Activated naive CD8-positive, alpha-beta T cell treated with anti-CD3 and anti-CD28 coated beads, Interleukin-2, amount 50 U/mL, for 16 hours (primary cell): ENCODE measurements around the gene ECM1.

ENCODE experiments used
- DNase-seq: peaks from one replicate; pipeline ENCODE4 v3.0.0-alpha.2; 2020; ENCODE audit warnings: low read depth, low spot score

Gene ECM1

DNA sequence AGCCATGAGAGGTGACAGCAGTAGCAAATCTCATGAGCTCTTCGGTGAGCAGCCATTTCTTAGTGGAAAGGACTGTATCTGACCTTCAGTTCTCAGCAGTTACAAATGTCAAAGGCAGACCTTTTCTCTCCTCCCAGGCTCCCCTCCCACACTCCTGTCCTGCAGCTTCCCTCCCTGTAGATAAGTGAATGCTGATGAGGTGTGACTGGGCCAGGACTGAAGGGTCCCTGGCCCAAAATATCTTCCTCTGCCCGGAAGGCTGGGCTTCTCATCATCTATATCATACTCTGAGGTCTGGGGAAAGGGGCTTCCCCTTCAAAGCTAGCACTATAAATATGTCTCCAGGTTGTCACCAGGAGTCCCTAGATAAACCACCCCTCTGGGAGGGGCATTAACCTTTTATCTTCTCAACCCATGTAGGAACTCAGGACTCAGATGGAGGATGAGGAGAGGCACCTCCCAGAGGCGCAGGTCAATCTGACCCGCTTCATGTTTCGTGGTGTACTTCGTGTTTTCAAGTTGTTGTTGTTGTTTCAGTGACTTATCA, 37.6 kb downstream of the ECM1 start:
- DNase-seq, result no peak

DNA sequence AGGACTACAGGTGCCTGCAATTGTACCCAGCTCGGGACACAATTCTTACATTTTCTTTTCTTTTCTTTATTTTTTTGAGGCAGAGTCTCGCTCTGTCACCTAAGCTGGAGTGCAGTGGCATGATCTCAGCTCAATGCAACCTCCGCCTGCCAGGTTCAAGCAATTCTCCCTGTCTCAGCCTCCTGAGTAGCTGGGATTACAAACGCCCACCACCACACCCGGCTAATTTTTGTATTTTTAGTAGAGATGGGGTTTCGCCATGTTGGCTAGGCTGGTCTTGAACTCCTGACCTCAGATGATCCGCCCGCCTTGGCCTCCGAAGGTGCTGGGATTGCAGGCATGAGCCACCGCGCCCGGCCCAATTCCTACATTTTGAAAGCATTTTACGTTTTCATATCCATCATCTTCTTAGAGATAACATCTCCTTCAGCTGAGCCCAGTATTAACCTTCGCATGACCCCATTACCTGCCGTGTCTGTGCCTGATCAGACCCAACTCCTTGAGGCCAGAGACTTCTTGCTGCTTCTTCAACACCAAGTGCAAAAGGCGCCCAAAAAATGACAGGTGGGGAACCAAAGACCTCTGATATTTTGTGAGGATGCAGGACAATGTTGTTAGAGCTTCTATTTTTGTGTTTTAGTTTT, 38.5 kb downstream of the ECM1 start:
- DNase-seq, result no peak

DNA sequence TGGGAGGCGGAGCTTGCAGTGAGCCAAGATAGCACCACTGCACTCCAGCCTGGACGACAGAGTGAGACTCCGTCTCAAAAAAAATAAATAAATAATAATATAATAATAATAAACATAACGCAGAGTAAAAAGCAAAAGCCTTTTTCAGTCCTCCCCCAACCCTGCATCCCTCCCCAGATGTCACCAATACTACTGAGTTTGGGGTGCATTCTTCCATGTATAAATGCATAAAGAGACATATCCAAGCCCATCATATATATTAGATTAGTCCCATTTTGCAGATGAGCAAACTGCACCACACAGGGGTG, 40.4 kb downstream of the ECM1 start:
- no peak for DNase-seq

DNA sequence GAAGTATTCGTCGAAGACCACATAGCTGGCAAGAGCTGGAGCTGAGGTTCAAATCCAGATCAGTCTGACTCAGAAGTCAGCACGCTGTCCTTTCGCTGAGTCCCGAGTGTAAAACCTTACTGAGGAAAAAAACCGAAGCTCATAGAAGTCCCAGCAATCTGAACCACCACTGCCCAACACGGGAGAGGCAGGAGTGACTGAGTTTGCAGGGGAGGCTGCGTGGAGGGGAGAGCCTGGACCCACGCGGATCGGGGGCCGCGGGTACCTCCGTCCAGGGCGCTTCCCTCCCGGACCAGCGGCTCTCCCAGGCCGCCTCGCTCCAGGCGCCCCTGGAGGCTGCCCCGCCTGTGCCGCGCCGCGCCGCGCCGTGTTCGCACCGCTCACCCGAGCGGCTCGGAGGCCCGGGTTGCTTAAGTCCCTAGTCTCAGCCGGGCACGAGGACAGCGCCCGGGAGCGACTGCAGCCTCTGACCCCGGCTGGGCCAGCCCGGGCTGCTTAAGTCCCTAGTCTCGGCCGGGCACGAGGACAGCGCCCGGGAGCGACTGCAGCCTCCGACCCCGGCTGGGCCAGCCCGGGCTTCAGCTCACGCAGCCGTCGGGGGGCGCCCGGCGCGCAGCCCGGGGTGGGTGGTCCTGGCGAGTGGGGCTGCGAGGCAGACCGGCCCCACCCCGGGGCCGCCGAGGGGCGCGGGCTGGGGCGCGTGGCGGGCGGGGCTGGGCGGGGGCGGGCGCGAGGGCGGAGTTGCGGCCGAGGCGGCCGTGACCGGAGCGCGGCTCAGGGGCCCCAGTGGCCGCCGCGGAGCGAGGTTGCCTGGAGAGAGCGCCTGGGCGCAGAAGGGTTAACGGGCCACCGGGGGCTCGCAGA, 41.0 kb downstream of the ECM1 start, which contains the start of gene ADAMTSL4:
ADAMTSL4 (plus strand) TSS at position 777 of the 864 bp plus-strand sequence. CDS start 2,881 bp downstream, outside the sequence.
- no peak for DNase-seq

DNA sequence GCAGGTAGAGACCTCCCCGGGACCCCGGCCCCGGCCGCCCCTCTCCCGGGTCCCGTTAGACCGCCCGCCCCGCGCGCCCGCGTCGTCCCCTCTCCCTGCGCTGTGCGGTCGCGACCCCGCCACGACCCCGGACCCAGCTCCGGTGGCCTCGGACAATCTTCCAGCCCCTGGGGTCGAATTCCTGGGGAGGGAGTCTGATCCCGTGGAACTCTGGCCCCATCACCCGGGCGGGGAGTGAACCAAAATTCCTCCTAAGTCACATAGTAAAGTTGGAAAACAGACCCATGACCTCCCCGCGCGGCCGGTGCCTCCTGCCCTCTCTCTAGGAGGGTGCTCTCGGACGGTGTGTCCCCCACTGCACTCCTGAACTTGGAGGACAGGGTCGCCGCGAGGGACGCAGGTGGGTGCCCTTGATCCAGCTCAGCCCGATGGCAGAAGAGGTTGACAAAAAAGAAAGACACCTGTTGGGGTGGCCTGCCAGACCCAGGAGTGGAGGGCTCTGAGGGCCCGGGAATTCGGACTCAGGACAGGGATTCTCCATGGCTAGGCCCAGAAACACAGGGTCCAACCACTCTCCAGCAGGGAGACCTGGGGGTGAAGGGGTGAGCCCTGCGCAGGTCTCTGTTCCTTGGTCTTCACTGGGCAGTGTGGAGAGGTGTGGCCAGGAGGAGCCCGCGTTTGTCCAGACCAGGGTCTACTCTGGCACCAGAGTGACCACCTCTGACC, 41.8 kb downstream of the ECM1 start:
- no peak for DNase-seq

DNA sequence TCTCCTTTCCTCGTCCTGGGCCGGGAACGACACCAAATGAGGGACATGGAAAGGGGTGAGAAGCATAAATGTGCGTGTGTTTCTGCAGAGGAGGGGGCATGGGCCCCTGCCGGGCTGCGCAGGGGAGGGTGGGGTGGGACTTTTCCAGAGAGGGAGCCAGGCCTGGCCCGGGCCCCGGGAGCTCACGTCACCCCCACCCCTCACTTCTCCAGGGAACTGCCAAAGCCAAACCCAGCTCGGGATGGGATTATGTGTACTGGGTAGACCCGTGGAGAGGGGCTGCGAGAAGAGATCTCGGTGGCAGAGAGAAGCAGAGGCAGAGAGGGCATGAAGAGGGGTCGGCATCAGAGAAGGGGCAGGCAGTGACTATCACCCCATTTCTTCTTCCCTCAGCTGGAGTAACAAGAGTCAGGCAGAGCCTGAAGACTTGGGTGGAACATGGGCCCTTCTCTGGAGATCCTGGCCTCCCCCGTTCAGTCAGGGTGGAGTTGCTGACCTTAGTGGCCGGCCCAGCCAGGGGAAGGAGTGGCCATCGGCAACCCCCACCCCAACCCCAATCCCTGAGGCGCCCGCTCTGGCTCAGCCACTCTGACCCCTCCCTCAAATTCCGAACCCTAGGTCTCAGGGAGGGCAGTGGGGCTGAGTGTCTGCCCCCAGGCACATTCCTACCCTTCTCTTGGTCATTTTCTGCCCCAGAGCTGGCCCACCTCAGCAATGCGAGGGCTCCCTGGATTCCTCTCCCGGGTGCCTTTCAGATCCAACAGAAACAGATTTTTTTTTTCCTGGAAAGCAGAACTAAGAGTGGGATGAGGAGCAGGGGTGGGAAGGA, 42.5 kb downstream of the ECM1 start:
- no peak for DNase-seq

DNA sequence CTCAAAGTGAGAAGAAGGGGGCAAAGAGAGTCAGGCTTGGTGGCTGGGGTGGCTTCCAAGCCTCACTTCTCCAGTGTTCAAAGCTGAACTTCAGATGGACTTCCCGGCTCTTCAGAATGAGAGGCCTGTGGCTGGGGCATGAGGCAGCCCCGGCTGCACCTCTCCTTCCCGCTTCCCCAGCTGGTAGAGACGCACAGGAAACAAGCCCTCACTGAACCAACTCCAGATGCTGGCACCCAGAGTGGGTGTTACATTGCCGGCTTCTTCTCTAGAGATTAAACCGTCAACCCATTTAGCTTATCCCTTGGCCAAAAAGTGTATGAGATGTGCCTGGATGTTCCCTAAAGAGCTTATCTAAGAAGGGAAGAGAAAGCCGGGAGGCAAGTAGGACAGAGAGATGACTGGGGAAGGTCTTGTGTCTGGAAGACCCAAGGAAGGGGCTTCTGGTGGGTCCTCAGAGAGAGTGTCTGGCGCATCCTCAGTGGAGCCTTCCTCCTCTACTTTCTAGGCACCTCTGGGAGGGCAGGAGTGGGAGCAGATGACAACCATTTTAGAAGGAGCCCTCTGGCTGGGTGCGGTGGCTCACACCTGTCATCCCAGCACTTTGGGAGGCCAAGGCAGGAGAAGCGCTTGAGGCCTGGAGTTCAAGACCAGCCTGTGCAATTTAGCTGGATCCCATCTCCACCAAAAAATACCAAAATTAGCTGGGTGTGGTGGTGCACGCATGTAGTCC, 43.3 kb downstream of the ECM1 start:
- DNase-seq, result no peak

DNA sequence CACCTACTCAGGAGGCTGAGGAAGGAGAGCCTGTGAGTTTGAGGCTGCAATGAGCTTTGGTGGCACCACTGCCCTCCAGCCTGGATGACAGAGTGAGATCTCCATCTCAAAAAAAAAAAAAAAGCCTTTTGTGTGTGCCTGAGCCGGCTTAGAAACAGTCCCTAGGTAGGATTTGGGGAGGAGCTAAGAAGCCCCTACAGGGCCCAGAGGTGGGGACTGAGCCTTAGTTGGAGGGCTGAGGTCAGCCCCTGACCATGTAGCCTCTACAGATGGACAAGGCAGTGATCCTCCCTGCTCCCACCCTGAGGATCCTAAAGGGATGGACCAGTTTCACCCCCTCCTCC, 43.8 kb downstream of the ECM1 start:
- no peak for DNase-seq

DNA sequence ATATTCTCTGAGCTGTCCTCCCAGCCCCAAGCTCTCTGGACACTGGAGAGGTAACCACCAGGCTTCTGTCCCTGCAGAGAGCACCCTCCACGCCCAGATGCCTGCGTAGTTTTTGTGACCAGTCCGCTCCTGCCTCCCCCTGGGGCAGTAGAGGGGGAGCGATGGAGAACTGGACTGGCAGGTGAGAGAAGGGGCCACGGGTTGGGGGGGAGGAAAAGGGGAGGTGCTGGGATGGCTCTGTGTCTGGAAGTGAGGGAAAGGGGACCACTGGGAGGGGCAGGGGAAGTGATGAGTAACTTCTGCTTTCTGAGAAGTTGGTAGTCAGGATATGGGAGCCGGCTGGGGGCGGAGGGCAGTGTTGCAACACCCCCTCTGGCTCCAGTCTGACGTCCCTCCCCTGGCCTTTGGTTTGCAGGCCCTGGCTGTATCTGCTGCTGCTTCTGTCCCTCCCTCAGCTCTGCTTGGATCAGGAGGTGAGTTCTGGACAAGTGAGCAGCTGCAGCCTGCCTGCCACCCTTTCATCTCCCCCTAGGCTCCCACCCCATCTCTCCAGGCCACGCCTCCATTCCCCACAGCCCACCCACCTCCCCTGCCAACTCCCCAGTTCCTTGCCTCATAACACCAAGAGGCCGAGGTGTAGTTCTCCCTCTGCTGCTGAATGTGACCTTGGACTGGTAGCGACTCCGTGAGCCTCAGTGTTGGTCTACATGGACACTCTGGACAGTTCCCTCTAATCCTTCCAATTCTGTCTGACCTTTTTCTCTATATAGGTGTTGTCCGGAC, 44.4 kb downstream of the ECM1 start:
- no peak for DNase-seq

DNA sequence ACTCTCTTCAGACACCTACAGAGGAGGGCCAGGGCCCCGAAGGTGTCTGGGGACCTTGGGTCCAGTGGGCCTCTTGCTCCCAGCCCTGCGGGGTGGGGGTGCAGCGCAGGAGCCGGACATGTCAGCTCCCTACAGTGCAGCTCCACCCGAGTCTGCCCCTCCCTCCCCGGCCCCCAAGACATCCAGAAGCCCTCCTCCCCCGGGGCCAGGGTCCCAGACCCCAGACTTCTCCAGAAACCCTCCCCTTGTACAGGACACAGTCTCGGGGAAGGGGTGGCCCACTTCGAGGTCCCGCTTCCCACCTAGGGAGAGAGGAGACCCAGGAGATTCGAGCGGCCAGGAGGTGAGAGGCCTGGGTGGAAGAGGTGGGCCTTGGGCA, 45.0 kb downstream of the ECM1 start:
- DNase-seq, result no peak

DNA sequence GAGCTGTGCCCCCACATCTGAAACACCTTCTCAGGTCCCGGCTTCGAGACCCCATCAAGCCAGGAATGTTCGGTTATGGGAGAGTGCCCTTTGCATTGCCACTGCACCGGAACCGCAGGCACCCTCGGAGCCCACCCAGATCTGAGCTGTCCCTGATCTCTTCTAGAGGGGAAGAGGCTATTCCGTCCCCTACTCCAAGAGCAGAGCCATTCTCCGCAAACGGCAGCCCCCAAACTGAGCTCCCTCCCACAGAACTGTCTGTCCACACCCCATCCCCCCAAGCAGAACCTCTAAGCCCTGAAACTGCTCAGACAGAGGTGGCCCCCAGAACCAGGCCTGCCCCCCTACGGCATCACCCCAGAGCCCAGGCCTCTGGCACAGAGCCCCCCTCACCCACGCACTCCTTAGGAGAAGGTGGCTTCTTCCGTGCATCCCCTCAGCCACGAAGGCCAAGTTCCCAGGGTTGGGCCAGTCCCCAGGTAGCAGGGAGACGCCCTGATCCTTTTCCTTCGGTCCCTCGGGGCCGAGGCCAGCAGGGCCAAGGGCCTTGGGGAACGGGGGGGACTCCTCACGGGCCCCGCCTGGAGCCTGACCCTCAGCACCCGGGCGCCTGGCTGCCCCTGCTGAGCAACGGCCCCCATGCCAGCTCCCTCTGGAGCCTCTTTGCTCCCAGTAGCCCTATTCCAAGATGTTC, 45.6 kb downstream of the ECM1 start:
- DNase-seq, result no peak

DNA sequence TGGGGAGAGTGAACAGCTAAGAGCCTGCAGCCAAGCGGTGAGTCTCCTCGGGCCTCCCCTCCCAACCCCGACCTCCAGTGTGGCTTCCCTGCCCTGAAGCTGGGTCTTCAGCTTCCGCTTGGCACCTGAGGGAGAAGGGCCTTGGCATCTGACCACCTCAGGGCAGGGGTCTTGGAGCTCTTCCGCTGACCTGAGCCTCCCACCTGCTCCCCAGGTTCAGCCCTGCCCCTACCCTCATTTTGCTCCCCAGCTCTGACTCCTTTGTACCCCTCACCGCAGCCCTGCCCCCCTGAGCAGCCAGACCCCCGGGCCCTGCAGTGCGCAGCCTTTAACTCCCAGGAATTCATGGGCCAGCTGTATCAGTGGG, 46.2 kb downstream of the ECM1 start:
- DNase-seq, result no peak

DNA sequence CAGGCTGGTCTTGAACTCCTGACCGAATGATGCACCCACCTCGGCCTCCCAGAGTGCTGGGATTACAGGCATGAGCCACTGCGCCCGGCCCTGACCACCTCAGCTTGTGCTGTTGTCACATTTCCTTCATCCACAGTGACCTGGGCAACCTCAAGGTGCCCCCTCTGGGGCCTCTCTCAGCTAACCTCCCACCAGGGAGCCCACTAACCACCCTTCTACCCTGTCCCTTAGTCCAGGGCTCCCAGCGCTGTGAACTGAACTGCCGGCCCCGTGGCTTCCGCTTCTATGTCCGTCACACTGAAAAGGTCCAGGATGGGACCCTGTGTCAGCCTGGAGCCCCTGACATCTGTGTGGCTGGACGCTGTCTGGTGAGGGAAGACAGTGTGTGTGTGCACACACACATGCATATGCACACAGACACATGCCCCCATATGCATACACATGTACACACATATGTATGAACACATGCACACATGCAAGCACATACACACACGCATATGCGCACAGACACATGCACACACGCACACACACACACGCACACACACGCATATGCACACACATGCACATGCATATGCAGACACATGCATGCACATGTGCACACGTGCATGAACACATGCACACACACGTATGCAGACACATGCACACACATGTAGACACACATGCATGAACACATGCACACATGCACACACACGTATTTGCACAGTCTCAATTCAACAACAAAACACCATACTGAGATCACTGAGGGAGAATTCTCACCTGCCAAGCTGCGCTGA, 47.5 kb downstream of the ECM1 start:
- DNase-seq, result no peak

DNA sequence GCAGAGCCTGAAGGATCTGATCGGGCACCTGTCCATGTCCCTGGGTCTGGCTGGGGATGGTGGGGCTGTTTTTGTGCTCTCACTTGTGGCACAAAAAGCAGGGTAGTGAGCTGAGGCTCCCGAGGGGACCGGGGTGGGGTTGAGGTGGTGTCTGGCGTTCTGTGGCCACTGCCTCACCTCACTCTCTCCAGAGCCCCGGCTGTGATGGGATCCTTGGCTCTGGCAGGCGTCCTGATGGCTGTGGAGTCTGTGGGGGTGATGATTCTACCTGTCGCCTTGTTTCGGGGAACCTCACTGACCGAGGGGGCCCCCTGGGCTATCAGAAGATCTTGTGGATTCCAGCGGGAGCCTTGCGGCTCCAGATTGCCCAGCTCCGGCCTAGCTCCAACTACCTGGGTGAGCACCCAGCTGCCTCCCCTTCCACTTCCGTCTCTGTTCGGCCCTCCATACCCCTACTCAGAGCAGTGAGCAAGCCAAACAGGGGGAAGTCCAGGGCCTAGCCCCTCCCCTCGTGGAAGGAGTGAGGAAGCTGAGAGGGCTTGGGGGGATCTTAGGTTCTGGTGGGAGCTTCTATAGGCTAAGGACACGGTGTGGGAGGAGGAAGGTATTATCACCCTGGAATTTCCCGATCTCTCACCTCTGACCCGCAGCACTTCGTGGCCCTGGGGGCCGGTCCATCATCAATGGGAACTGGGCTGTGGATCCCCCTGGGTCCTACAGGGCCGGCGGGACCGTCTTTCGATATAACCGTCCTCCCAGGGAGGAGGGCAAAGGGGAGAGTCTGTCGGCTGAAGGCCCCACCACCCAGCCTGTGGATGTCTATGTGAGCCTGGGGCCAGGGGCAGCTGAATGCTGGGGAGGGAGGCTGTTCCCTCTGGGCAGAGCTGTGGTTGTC, 48.3 kb downstream of the ECM1 start:
- DNase-seq, result no peak

DNA sequence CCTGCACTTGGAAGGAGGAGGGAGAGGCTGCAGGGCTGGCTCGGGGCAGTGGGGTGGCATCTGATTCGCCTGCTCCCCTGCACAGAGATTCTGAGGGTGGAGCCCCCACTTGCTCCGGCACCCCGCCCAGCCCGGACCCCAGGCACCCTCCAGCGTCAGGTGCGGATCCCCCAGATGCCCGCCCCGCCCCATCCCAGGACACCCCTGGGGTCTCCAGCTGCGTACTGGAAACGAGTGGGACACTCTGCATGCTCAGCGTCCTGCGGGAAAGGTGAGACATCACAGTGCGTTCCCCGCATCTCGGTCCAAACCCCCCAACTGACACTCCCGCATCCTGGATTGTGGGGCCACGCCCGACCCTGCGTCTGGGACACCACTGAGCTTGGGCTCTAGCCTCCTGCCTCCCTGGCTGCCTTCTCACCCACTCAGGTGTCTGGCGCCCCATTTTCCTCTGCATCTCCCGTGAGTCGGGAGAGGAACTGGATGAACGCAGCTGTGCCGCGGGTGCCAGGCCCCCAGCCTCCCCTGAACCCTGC, 49.2 kb downstream of the ECM1 start:
- no peak for DNase-seq

DNA sequence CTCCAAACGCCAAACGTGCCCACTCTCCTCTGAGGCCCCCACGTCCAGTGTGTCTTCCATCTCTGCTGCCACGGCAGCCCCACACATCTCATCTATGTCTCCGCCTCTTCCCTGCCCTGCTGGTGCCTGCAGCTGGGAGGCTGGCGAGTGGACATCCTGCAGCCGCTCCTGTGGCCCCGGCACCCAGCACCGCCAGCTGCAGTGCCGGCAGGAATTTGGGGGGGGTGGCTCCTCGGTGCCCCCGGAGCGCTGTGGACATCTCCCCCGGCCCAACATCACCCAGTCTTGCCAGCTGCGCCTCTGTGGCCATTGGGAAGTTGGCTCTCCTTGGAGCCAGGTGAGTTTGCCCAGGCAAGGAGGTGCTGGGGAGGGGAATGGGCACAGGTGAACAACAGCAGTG, 49.9 kb downstream of the ECM1 start:
- DNase-seq, result no peak

DNA sequence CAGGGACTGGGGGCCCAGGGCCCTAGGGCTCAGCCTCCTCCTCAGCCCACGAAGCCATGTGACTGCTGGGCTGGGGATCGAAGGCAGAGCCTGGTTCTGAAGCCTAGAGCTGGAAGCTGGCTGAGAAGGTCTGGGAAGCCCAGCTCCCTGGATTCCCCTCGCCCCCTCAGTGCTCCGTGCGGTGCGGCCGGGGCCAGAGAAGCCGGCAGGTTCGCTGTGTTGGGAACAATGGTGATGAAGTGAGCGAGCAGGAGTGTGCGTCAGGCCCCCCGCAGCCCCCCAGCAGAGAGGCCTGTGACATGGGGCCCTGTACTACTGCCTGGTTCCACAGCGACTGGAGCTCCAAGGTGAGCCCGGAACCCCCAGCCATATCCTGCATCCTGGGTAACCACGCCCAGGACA, 50.4 kb downstream of the ECM1 start:
- no peak for DNase-seq
